HTERT RPE-1 (cell line): Measurements from ENCODE around the gene S100A2.

Source experiments
- in situ Hi-C: fragments of 300-500 bp; cut with MboI; formaldehyde crosslinking; loops from 4 replicates; pipeline ENCODE4 v1.14.3; 2020; ENCODE audit warnings: low sequenced_read_pairs

The S100A2 gene

DNA sequence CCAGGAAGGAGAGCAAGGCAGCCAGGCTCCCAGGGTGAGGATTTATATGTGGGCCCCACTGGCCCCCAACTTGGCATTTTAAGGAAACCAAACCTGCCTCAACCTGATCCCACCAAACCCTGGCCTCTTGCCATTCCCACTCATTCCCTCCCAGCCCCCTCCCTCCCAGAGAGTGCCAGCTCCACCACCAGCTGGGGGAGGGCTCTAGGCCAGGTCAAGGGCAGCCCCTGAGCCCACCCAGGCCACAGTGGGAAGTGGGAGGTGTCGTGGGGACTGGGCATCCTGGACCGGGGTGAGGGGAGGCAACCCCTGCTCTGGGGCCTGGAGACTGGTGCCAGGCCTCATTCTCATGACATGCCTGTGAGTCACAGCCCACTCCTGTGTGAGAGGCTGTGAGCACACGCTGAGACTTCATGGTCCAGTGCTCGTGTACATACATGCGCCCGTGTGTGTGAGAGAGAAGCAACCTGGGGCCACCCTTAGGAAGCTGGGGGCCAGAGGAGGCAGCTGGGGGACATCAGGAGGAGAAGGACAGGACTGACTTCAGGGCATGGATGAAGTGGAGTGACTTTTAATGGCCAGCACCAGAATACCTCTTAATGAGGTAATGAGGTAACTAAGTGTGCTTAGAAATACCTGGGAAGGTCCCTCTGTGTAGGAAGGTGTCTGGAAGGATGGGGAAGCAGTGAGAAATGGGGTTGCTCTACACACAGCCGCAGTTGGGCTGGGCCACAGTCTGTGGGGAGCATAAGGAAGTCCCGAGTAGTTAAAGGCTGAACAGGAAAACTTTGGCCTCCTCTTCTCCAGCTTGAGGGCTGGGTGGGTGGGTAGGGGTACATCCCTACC lies at the start of gene S100A2:
Gene S100A2, minus strand, starts transcription at position 316 of the 846 bp plus-strand sequence. CDS start 1,967 bp downstream, outside the sequence.
- in situ Hi-C loops, result no loop called here

DNA sequence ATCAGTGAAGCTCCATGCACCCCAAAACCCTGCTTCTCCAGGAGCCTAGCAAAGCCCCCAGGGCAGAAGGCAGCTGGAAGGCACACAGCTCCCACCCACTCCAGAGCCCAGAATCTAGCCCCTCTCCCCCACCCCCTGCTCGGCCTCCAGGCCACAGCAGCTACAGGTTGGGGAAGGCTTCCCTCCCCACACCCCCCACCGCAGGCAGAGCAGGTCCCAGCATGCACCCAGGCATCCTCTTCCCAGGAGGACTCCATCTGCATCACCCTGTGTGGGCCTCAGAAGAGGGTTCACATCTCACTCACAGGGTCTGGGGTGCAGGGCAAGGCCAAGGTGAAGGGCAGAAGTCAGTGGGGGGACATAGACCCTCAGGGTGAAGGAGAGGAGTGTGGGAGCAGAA lies 49.8 kb upstream of the S100A2 start:
- in situ Hi-C loops, result no loop called here

DNA sequence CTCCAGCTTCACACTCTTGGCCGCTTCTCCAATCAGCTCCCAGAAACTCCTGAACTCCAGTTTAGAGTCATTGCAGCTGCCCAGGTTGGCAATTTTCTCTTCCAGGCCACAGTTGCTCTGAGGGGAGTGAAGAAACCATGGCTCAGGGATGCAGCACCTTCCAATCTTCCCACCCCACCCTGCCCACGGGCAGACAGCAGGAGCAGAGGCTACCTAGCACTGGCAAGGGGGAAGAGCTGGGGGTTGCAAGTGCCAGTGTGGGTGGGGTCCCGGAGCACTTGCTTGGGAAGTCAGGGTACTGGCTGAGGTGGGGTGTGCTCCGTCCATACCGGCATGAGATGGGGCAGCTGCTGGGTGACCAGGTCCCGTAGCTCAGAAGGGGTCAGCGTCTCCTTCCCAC lies 49.3 kb upstream of the S100A2 start:
- in situ Hi-C loops, result no loop called here

DNA sequence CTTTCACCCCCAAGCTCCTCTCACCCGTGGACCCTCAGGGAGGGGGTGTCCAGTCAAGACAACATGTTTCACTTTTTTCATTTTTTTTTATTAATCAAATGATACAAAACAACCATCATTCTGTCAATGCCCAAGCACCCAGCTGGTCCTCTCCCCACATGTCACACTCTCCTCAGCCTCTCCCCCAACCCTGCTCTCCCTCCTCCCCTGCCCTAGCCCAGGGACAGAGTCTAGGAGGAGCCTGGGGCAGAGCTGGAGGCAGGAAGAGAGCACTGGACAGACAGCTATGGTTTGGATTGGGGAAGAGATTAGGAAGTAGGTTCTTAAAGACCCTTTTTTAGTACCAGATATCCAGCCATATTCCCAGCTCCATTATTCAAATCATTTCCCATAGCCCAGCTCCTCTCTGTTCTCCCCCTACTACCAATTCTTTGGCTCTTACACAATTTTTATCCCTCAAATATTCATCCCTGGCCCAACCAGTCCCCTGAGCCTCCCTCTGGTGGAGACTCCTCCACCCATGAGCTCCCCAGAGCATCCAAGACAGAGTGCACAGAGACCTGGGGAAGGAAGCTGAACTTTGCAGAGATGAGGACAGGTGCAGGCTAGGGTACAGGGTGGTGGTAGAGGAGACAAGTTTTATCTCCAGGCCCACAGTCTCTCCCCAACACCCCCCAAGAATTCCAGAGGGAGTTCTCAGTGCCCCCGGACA lies 48.7 kb upstream of the S100A2 start:
- in situ Hi-C loops, result no loop called here

DNA sequence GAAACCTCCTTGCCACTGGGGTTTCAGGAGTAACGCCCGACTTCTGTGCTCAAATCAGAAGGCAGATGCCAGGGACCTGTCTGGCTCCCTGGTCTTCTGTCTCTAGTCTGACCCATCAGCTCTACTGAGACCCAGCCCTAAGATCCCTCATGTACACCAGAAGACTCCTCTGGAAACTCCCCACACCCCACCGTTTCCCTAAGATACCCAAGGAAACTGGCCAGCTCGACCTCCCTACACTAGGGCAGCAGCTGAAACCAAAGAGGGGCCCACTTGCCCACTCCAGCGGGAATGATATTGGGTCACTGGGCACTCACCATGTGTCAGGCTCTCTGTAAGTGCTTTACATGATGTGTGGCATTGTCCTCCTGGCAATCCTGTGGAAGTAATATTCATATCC lies 47.8 kb upstream of the S100A2 start:
- in situ Hi-C loops, result no loop called here

- in situ Hi-C loops, result no loop called here
Measured at GRCh38 chr1:153612755-153613331, 47.2 kb upstream of the S100A2 start, which contains the start of gene S100A16. S100A16 (minus strand) TSS chr1:153613137; CDS start chr1:153608151, 4,986 bp downstream.

DNA sequence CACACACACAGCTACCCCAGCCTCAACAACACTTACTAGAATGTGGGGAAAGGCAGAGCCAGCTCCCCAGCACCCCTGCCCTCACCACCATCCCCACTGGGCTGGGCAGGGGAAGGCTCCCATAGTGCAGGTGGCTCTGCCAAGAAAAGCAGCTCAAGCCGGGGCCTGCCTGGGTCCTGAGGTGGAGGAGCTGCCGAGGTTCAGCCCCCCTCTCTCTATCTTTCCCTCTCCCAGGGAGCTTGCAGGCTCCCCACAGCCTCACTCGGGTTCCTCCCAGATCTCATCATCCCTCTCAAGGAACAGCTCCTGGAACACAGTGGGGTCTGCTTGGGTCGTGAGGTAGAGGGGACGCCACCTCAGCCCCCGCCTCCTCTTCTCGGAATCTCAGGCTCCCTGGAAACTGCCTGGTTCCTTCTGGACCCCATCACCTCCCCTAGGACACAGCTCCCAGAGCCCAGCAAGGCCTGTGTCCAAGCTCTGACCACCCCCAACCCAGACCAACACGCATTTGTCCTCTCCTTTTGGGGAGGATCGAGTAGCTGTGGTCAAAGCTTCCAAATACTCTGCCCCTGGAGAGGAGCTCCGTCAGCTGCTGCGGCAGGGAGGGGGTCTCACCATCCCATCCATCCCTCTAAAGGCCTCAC lies 46.6 kb upstream of the S100A2 start:
- in situ Hi-C loops, result no loop called here

DNA sequence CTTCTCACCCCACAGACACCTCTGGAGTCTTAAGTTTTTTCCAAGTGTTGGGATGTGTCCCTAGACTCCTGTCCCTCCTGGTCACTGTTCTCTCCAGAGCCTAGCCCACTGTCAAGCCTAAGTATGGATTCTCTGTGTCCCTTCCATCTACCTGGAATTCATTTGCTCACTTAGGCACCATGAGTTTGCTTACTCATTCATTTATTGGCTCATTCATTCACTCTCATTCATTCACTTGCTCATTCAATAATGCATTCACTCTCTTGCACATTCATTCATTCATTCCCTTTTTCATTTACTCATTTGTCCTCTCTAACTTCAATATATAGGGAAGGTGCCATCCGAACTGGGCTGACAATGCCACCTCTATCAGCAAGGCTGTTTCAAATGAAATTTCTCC lies 45.7 kb upstream of the S100A2 start:
- in situ Hi-C loops, result no loop called here

GRCh38 chr1:153610811-153611301 lies 45.2 kb upstream of the S100A2 start:
- in situ Hi-C loops, result no loop called here

DNA sequence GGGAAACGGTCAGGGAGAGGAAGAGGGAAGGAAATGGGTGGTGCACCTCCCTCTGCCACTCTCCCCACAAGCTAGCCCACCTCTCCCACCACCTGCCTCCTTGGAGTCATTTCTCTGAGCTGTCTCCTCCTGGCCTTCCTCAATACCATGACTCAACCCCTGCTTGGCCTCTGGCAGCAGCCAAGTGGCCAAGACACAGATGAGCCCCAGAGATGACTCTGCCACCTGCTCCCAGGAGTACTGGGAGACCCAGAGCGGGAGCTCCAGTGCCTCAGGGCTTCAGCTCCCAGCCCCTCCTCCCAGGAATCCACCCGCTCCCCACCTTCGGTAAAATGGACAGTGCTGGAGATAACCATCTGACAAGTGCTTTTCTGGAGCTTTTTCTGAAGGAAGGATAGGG lies 44.7 kb upstream of the S100A2 start:
- in situ Hi-C loops, result no loop called here

GRCh38 chr1:153609585-153609907 lies 43.9 kb upstream of the S100A2 start:
- in situ Hi-C loops, result no loop called here

- in situ Hi-C loops, result no loop called here
Measured at GRCh38 chr1:153608742-153609584, 43.3 kb upstream of the S100A2 start.

GRCh38 chr1:153608089-153608682 lies 42.5 kb upstream of the S100A2 start:
- in situ Hi-C loops, result no loop called here

GRCh38 chr1:153607381-153607780 lies 41.7 kb upstream of the S100A2 start:
- in situ Hi-C loops, result no loop called here

- in situ Hi-C loops, result no loop called here
Measured at GRCh38 chr1:153606194-153606593, 40.5 kb upstream of the S100A2 start.

DNA sequence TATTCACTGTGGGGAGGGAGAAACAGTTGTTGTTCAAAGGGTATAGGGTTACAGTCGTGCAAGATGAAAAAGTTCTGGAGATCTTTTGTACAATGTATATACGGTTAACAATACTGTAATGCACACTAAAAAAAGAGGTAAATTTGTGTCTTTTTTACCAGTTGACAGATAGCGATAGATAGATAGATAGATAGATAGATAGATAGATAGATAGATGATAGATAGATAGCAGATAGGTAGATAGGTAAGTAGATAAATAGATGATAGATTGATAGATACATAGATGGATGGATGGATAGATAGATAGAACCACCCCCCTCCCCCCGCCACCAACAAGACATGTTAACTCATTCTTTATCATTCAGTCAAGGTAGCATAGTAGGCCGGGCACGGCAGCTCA lies 37.1 kb upstream of the S100A2 start:
- in situ Hi-C loops, result no loop called here

- in situ Hi-C loops, result no loop called here
Measured at GRCh38 chr1:153599847-153600246, 34.2 kb upstream of the S100A2 start.

GRCh38 chr1:153598309-153599172 lies 32.9 kb upstream of the S100A2 start:
- in situ Hi-C loops, result no loop called here

GRCh38 chr1:153597206-153597605 lies 31.6 kb upstream of the S100A2 start:
- in situ Hi-C loops, result no loop called here
